ENCODE measurements around the gene SMG9. TPM values are rescaled to one million over a fixed set of nuclear protein-coding genes. Genes with fewer than 3 reads are reported as not detected.

Gene SMG9
- 59.3 TPM for polyA plus RNA-seq (2012; ENCODE audit: insufficient read length, low read depth)

- TF ChIP-seq, protein P1, sequence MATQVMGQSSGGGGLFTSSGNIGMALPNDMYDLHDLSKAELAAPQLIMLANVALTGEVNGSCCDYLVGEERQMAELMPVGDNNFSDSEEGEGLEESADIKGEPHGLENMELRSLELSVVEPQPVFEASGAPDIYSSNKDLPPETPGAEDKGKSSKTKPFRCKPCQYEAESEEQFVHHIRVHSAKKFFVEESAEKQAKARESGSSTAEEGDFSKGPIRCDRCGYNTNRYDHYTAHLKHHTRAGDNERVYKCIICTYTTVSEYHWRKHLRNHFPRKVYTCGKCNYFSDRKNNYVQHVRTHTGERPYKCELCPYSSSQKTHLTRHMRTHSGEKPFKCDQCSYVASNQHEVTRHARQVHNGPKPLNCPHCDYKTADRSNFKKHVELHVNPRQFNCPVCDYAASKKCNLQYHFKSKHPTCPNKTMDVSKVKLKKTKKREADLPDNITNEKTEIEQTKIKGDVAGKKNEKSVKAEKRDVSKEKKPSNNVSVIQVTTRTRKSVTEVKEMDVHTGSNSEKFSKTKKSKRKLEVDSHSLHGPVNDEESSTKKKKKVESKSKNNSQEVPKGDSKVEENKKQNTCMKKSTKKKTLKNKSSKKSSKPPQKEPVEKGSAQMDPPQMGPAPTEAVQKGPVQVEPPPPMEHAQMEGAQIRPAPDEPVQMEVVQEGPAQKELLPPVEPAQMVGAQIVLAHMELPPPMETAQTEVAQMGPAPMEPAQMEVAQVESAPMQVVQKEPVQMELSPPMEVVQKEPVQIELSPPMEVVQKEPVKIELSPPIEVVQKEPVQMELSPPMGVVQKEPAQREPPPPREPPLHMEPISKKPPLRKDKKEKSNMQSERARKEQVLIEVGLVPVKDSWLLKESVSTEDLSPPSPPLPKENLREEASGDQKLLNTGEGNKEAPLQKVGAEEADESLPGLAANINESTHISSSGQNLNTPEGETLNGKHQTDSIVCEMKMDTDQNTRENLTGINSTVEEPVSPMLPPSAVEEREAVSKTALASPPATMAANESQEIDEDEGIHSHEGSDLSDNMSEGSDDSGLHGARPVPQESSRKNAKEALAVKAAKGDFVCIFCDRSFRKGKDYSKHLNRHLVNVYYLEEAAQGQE (IDR thresholded peaks at IDR 0.05; ENCODE audit: insufficient read depth in 1 of 2, low read depth in 2 of 2, low read length in 2 of 2) = no peak; a peak in 1 of 4 replicates
- TF ChIP-seq FOXP2 (optimal IDR thresholded peaks at IDR 0.05; ENCODE audit: borderline replicate concordance, extremely low read depth, extremely low read length, insufficient read depth) = peak; percentile 43
- TF ChIP-seq SIN3A (IDR thresholded peaks at IDR 0.05; ENCODE audit: borderline replicate concordance, insufficient read depth, low read length) = no peak
- no peak for TF ChIP-seq TAF1 (IDR thresholded peaks at IDR 0.05; ENCODE audit: borderline replicate concordance, insufficient read depth, low read length)
- TF ChIP-seq POLR2AphosphoS5 (IDR thresholded peaks at IDR 0.05; ENCODE audit: low read depth, low read length) = peak; percentile 64; the same call in 1 of the 2 replicates
Observed at GRCh38 chr19:43754503-43755255, at the start of gene SMG9. SMG9 (minus strand) TSS chr19:43754962; CDS start chr19:43750741, 4,221 bp downstream.

DNA sequence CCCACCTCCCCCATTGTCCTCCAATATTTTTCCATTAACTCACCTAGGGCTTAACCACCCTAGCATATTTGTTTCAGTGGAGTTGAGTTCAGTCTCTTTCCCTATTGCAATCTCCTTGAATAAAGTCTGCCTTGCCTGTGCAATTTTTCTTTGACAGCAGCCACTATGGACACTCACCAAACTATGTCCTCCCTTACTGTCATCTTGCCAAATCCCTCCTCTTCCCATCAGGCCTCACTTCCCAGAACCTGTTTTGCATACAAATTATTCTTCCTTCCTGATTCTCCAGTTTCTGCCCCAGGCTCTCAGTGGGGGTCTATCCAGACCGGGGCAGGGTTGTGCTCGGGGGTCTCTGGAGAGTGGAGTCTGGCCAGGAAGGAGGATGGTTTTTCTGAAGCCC lies 49.7 kb upstream of the SMG9 start:
- TF ChIP-seq TAF1 (IDR thresholded peaks at IDR 0.05; ENCODE audit: borderline replicate concordance, insufficient read depth, low read length) (no peak), FOXP2 (optimal IDR thresholded peaks at IDR 0.05; ENCODE audit: borderline replicate concordance, extremely low read depth, extremely low read length, insufficient read depth) (no peak)

DNA sequence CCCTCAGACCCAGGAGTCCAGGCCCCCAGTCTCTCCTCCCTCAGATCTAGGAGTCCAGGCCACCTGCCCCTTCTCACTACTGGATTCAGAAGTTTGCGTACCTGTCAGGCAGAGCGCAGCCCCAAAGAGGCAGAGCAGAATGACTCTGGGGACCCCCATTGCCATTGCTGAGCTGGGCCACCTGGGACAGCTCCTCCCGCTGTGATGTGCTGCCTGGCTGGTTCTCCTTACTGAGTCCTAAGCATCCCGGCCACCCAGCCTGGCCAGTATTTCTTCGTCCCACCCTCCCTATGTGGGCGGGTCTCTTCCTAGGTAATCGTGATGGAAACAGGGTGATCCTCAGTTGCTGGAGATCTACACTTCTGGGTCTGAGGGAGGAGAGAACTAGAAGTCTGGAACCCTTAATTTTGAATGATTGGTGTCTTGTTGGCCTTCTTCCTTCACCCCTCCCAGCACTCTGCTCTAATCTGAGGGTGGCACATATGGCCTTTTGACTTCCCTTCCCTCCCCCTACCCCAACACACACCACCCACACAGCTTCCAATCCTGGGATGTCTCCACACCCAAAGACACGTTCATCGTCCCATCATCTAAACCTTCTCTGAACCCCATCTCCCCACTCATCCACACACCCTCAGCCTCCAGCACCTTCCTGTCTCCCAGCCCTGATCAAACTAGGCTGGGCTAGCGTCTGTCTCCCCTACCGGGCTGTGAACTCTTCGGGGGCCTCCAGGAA lies 47.6 kb upstream of the SMG9 start, which contains the start of gene LYPD5:
Gene LYPD5, minus strand, starts transcription at position 232 of the 736 bp plus-strand sequence. Its CDS starts 67 bp downstream, at position 165.
- no peak for TF ChIP-seq TAF1 (IDR thresholded peaks at IDR 0.05; ENCODE audit: borderline replicate concordance, insufficient read depth, low read length)
- TF ChIP-seq, protein P1 (IDR thresholded peaks at IDR 0.05; ENCODE audit: insufficient read depth in 1 of 2, low read depth in 2 of 2, low read length in 2 of 2) = peak; percentile 27 to 65; a peak in 1 of 4 replicates

- TF ChIP-seq SIN3A (IDR thresholded peaks at IDR 0.05; ENCODE audit: borderline replicate concordance, insufficient read depth, low read length) (no peak), TAF1 (IDR thresholded peaks at IDR 0.05; ENCODE audit: borderline replicate concordance, insufficient read depth, low read length) (no peak), POLR2AphosphoS5 (IDR thresholded peaks at IDR 0.05; ENCODE audit: low read depth, low read length) (no peak), FOXP2 (optimal IDR thresholded peaks at IDR 0.05; ENCODE audit: borderline replicate concordance, extremely low read depth, extremely low read length, insufficient read depth) (no peak)
- TF ChIP-seq, protein P1 (IDR thresholded peaks at IDR 0.05; ENCODE audit: insufficient read depth in 1 of 2, low read depth in 2 of 2, low read length in 2 of 2) = no peak
Observed at GRCh38 chr19:43799502-43800142, 44.9 kb upstream of the SMG9 start.

DNA sequence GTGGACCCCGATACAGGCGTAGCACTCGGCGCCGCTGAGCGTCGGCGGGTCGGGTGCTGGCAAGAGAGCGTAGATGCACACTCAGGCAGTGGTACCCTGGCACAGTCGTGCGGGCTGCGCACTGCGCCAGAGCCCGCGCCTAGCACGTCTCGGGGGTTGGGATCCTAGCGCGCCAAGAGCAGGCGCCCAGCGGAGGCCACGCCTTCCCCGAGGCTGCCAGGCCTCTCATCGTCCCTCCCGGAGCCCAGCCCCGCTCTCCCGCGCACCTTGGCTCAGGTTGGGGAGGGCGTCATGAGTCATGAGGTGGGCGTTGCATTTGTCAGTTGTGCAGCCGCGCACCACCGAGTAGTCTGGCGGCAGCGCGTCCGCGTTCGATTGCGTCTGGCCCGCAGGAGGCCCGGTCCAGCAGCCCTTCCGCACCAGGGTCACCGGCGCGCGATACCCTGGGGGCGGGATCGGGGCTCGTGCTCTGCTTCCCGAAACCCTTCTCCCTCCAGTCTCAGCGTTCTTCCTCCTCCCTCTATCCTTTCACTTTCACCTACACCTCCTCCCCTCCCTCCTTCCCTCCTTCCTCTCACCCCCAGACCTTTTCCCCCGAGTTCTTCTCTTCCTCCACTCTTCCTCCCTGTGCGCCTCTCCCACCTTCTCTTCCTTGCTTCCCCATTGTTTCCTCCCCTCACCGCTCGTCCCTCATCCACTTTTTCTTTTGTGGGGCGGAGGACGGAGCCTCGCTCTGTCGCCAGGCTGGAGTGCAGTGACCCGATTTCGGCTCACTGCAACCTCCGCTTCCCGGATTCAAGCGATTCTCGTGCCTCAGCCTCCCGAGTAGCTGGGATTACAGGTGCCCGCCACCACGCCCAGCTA lies 44.0 kb upstream of the SMG9 start:
- TF ChIP-seq POLR2AphosphoS5 (IDR thresholded peaks at IDR 0.05; ENCODE audit: low read depth, low read length) (no peak), TAF1 (IDR thresholded peaks at IDR 0.05; ENCODE audit: borderline replicate concordance, insufficient read depth, low read length) (no peak), SIN3A (IDR thresholded peaks at IDR 0.05; ENCODE audit: borderline replicate concordance, insufficient read depth, low read length) (no peak), FOXP2 (optimal IDR thresholded peaks at IDR 0.05; ENCODE audit: borderline replicate concordance, extremely low read depth, extremely low read length, insufficient read depth) (no peak)
- TF ChIP-seq, protein P1 (IDR thresholded peaks at IDR 0.05; ENCODE audit: insufficient read depth in 1 of 2, low read depth in 2 of 2, low read length in 2 of 2) = no peak
